Stomach (tissue), 9 donors: ENCODE results near the gene PRELID2. TPM values are rescaled to one million over a fixed set of nuclear protein-coding genes. Genes with fewer than 3 reads are reported as not detected.
A peak's percentile ranks its signal among the peaks of the same experiment; 100 is the strongest.
"Not testable (repeated sequence)": the region's sequence is repeated elsewhere in the genome, so short reads cannot be mapped to it uniquely, and the experiment has no call there.

Source experiments
- DNase-seq, 2 donors: peaks; one replicate each; pipeline versions ENCODE4 v3.0.0 to v3.0.0-alpha.2; 2013 to 2019
- H3K27ac ChIP-seq, 5 donors: fragments of 200-600 bp in 4 of 5; sonication (generic) in 4 of 5; one replicate each; pipeline ENCODE4 v1.5.1; 2013 to 2019; ENCODE audit warnings: mild to moderate bottlenecking in 1 of 5, moderate library complexity in 1 of 5
- H3K27me3 ChIP-seq, 3 donors: fragments of 200-600 bp; sonication (generic); one replicate each; pipeline ENCODE4 v1.5.1; 2017 to 2019; ENCODE audit warnings: mixed run types in 1 of 3
- H3K36me3 ChIP-seq, 4 donors: fragments of 200-600 bp; sonication (generic); 1 replicate in 3 of 4; 2 replicates in 1 of 4; pipeline ENCODE4 v1.5.1; 2016 to 2019
- H3K4me1 ChIP-seq, 4 donors: fragments of 200-600 bp; sonication (generic); one replicate each; pipeline ENCODE4 v1.5.1; 2016 to 2019
- H3K4me3 ChIP-seq, 4 donors: fragments of 200-600 bp; sonication (generic) in 3 of 4; one replicate each; pipeline ENCODE4 v1.5.1; 2016 to 2019; ENCODE audit warnings: mild to moderate bottlenecking in 1 of 4
- H3K9me3 ChIP-seq, 4 donors: fragments of 200-600 bp; sonication (generic); one replicate each; pipeline ENCODE4 v1.5.1; 2016 to 2019
- EP300 ChIP-seq: sonication (generic); formaldehyde crosslinking; IDR thresholded peaks from one replicate; pipeline ENCODE4 v1.6.1; 2017; ENCODE audit warnings: antibody characterized with exemption
- POLR2A ChIP-seq, 4 donors: fragments of 450-650 bp; IDR thresholded peaks; one replicate each; pipeline ENCODE4 v1.6.1; 2016; ENCODE audit warnings: antibody characterized with exemption in 4 of 4, control low read depth in 2 of 4, mild to moderate bottlenecking in 1 of 4, moderate library complexity in 1 of 4
- POLR2AphosphoS5 ChIP-seq, 3 donors: sonication (generic); formaldehyde crosslinking; IDR thresholded peaks; one replicate each; pipeline ENCODE4 v1.6.1; 2016; ENCODE audit warnings: antibody characterized with exemption in 3 of 3
- WGBS, 5 donors: extraction: QIAGEN DNeasy Blood & Tissue Kit in 3 of 5; methylation state at CpG; one replicate each; pipeline versions ENCODE4 v1.1.5 to v1.1.7; 2013 to 2018; 5-methylcytosine and 5-hydroxymethylcytosine counted together
- intact Hi-C: fragments of 100-400 bp; cut with DNase I; formaldehyde crosslinking; loops from one replicate; pipeline ENCODE4 v1.15.1; 2023; ENCODE audit warnings: low total_unique reads
- polyA plus RNA-seq, 3 donors: library from polyadenylated mRNA; stranded (reverse); fragments of 200-250 nt; gene quantifications; one replicate each; pipeline ENCODE4 v1.2.3, GENCODE V29; 2013
- total RNA-seq, 5 donors: library from RNA; depleted of rRNA; stranded (reverse); fragments of >200 nt; gene quantifications; one replicate each; pipeline versions ENCODE4 v1.1.0 to v1.2.3, GENCODE V29; 2014 to 2016
- TF ChIP-seq, protein P1 (sequence below), 7 experiments: fragments of 450-650 bp in 4 of 7; fragments of 200-600 bp in 3 of 7; sonication (generic) in 3 of 7; IDR thresholded peaks; one replicate each; pipeline ENCODE4 v1.5.1; 2016 to 2019; ENCODE audit warnings: antibody characterized with exemption in 7 of 7, control low read depth in 2 of 7, mild to moderate bottlenecking in 1 of 7
- donor health status: healthy with polysubstance abuse.
- donor health status: Bipolar disorder and iron deficiency.
- donor health status: healthy.

The PRELID2 gene
- total and polyA plus RNA-seq, 8 donors, result 7.1 to 203 (median 20.3) TPM

DNA sequence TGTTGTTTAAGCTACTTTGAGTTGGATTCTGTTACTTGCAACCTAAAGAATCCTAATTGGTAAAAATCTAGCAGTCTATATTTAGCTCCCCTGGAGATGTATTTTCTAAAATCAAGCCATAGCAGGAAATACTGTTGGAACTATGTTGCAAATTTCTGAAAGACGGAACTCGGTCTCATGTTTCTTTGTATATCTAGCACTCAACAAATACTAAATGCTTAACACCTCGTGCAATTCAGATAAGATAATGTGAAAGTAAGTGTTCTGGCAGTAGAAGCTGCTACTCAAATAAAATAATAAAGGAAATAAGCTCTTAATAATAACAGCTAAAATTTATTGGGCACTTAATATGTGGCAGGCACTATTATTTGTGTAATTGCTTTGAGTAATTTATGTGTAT is 10.9 kb upstream of the PRELID2 start:
- intact Hi-C loops, result no loop called here
- 28 to 59% (median 35%) methylated on average over 3 of the region's 3 CpGs for WGBS, 5 donors
- TF ChIP-seq POLR2AphosphoS5 (IDR thresholded peaks at IDR 0.05) (peak in 2 of 3 donors; percentile 50 to 68), POLR2A (IDR thresholded peaks at IDR 0.05) (no peak)
- TF ChIP-seq, protein P1, sequence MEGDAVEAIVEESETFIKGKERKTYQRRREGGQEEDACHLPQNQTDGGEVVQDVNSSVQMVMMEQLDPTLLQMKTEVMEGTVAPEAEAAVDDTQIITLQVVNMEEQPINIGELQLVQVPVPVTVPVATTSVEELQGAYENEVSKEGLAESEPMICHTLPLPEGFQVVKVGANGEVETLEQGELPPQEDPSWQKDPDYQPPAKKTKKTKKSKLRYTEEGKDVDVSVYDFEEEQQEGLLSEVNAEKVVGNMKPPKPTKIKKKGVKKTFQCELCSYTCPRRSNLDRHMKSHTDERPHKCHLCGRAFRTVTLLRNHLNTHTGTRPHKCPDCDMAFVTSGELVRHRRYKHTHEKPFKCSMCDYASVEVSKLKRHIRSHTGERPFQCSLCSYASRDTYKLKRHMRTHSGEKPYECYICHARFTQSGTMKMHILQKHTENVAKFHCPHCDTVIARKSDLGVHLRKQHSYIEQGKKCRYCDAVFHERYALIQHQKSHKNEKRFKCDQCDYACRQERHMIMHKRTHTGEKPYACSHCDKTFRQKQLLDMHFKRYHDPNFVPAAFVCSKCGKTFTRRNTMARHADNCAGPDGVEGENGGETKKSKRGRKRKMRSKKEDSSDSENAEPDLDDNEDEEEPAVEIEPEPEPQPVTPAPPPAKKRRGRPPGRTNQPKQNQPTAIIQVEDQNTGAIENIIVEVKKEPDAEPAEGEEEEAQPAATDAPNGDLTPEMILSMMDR (IDR thresholded peaks at IDR 0.05), result no peak
- no peaks in the 10 kb centered on the region for H3K27me3 ChIP-seq
- no peaks in the 10 kb centered on the region for H3K36me3 ChIP-seq
- DNase-seq, result peak in 1 of 2 donors; percentile 69
- no peak overlapping the region for H3K4me3 ChIP-seq
- no peaks in the 10 kb centered on the region for H3K9me3 ChIP-seq
- peak overlapping the region; percentile 76 to 90 (median 85) for H3K27ac ChIP-seq
- H3K4me1 ChIP-seq, result peaks cover 0 to 13% (median 7%) of the 10 kb centered on the region in 4 donors

- intact Hi-C loops, result no loop called here
- H3K9me3 ChIP-seq, result no peaks in the 10 kb centered on the region
- H3K4me3 ChIP-seq, result no peak overlapping the region
- H3K4me1 ChIP-seq, result peaks cover 0 to 13% (median 10%) of the 10 kb centered on the region in 4 donors
- no peak overlapping the region for H3K27ac ChIP-seq
- no peak for TF ChIP-seq EP300
- no peak for TF ChIP-seq POLR2A (IDR thresholded peaks at IDR 0.05)
- TF ChIP-seq, protein P1 (IDR thresholded peaks at IDR 0.05), result no peak
- no peak for TF ChIP-seq POLR2AphosphoS5 (IDR thresholded peaks at IDR 0.05)
- no peaks in the 10 kb centered on the region for H3K36me3 ChIP-seq
- no peak for DNase-seq
- H3K27me3 ChIP-seq, result no peaks in the 10 kb centered on the region
Measured at GRCh38 chr5:145841299-145841698, 6.2 kb upstream of the PRELID2 start.

- Histone ChIP-seq H3K27me3 (no peaks in the 10 kb centered on the region), H3K4me1 (peaks cover 6 to 17% (median 14%) of the 10 kb centered on the region in 4 donors), H3K9me3 (no peaks in the 10 kb centered on the region), H3K36me3 (no peaks in the 10 kb centered on the region), H3K4me3 (no peak overlapping the region), H3K27ac (no peak overlapping the region)
- TF ChIP-seq POLR2A (IDR thresholded peaks at IDR 0.05), result no peak
- TF ChIP-seq, protein P1 (IDR thresholded peaks at IDR 0.05), result no peak
- TF ChIP-seq POLR2AphosphoS5 (IDR thresholded peaks at IDR 0.05), result no peak
- TF ChIP-seq EP300, result no peak
- DNase-seq, result no peak
- intact Hi-C loops, result no loop called here
- 86 to 94% (median 90%) methylated on average over 3 of the region's 3 CpGs for WGBS, 5 donors
Measured at GRCh38 chr5:145840458-145841132, 5.5 kb upstream of the PRELID2 start.

- Histone ChIP-seq H3K4me3 (no peak overlapping the region), H3K27ac (peak overlapping the region in 3 of 5 donors; percentile 11 to 60 (median 14)), H3K27me3 (no peaks in the 10 kb centered on the region), H3K36me3 (no peaks in the 10 kb centered on the region), H3K4me1 (peaks cover 7 to 38% (median 24%) of the 10 kb centered on the region in 4 donors), H3K9me3 (no peaks in the 10 kb centered on the region)
- 30 to 71% (median 45%) methylated on average over 6 of the region's 6 CpGs for WGBS, 5 donors
- intact Hi-C loops, result no loop called here
- peak; percentile 58 to 62 for DNase-seq
- TF ChIP-seq POLR2AphosphoS5 (IDR thresholded peaks at IDR 0.05) (peak in 1 of 3 donors; percentile 45), POLR2A (IDR thresholded peaks at IDR 0.05) (no peak)
- TF ChIP-seq, protein P1 (IDR thresholded peaks at IDR 0.05), result no peak
Measured at GRCh38 chr5:145838276-145838675, 3.1 kb upstream of the PRELID2 start.

GRCh38 chr5:145836241-145836640 is 1.1 kb upstream of the PRELID2 start:
- DNase-seq, H3K36me3 ChIP-seq, intact Hi-C loops, H3K9me3 ChIP-seq, H3K27me3 ChIP-seq: not testable (repeated sequence)
- H3K4me1 ChIP-seq, result peaks cover 7 to 45% (median 41%) of the 10 kb centered on the region in 4 donors
- peak overlapping the region; percentile 86 to 90 (median 86) for H3K27ac ChIP-seq
- 94 to 97% (median 96%) methylated on average over 13 of the region's 13 CpGs for WGBS, 5 donors
- H3K4me3 ChIP-seq, result peak overlapping the region in 3 of 4 donors; percentile 67 to 78 (median 74)
